VCaP (cell line): Measurements from ENCODE around the gene PLCXD1.

Source experiments
- H3K27ac ChIP-seq: fragments of 450-650 bp; 2 replicates; pipeline ENCODE4 v1.5.1; 2017
- TF ChIP-seq, protein P1 (sequence below): fragments of 450-650 bp; conservative IDR thresholded peaks from 2 replicates; pipeline ENCODE4 v1.5.1; 2017; ENCODE audit warnings: mild to moderate bottlenecking, moderate library complexity

PLCXD1 gene

DNA sequence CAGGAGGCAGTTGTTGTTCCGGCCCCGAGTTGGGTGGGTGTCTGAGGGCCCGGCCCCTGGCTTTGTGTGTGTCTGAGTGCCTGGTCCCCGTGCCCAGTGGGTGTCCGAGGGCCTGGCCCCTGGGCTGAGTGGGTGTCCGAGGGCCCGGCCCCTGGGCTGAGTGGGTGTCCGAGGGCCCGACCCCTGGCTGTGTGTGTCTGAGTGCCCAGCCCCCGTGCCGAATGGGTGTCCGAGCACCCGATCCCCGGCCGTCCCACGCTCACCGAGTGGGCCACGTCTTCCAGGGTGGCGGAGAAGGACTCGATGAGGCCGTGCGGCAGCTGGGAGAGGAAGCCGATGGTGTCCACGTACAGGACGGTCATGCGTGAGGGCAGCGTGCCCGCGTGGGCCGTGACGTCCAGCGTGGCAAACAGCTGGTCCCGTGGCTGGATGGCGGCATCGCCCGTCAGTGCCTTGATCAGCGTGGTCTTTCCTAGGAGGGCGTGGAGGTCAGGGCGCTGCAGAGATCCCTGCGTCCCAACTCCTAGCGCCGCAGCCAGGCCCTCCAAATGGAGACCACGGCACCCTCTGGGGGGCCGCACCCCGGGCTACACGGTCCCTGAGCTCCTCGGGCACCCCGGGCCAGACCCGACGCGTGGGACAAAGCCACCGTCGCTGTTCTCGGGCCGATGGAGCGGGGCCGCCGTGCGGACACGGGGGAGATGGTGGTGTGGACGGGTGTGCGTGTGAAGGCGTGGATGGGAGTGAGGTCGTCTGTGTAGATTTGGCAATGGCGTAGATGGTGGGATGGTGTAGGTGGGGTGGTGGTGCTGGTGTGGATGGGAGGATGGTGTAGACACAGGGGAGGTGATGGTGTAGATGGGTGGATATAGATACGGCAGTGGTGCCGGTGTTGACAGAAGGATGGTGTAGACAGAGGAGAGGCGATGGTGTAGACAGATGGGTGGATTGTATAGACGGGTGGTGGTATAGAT is 30.3 kb downstream of the PLCXD1 start:
- TF ChIP-seq, protein P1, sequence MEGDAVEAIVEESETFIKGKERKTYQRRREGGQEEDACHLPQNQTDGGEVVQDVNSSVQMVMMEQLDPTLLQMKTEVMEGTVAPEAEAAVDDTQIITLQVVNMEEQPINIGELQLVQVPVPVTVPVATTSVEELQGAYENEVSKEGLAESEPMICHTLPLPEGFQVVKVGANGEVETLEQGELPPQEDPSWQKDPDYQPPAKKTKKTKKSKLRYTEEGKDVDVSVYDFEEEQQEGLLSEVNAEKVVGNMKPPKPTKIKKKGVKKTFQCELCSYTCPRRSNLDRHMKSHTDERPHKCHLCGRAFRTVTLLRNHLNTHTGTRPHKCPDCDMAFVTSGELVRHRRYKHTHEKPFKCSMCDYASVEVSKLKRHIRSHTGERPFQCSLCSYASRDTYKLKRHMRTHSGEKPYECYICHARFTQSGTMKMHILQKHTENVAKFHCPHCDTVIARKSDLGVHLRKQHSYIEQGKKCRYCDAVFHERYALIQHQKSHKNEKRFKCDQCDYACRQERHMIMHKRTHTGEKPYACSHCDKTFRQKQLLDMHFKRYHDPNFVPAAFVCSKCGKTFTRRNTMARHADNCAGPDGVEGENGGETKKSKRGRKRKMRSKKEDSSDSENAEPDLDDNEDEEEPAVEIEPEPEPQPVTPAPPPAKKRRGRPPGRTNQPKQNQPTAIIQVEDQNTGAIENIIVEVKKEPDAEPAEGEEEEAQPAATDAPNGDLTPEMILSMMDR: no peak
- H3K27ac ChIP-seq: no peak overlapping the region

DNA sequence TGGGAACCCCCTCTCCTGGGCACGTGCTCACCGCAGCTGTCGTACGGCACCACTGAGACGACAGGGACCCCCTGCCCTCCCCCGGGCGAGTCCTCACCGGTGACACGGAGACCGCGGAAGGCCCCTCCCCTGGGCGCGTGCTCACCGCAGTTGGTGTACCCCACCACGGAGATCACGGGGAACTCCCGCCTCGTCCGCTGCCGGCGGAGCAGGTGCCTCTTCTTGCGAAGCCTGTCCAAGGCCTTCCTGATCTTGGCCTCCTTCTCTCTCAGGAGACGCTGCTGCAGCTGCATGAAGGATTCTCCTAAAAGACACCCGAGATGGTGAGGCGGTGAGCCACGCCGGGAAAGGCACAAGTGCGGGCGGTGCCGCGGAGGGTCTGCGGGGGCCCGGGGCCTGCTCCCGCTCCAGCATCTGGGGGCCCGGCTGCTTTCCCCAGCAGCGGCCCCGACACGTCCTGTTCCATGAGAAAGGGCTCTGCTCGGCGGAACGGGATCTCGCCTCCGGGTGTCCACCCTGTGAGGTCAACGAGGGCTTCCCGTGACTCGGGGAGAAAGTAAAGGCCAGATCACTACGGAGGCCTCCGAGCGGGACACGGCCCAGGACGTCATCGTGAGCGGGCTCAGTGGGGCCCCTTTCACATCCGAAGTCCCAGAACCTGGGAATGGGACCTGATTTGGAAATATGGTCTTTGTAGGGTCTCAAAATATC is 31.6 kb downstream of the PLCXD1 start:
- TF ChIP-seq, protein P1: no peak
- no peak overlapping the region for H3K27ac ChIP-seq

DNA sequence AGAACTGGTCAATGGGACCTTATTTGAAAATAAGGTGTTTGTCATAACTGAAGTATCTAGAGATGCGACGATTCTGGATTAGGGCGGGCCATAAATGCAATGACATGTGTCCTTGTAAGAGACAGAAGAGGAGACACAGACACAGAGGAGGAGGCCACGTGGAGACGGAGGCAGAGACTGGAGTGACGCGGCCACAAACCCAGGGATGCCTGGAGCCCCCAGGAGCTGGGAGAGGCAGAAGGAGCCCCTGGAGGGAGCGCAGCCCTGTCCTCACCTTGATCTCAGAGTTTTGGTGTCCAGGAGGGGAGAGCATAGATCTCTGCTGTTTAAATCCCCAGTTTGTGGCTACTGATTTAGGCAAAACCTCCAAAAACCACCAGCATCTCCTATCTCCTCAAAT is 32.4 kb downstream of the PLCXD1 start:
- no peak overlapping the region for H3K27ac ChIP-seq
- TF ChIP-seq, protein P1: no peak

DNA sequence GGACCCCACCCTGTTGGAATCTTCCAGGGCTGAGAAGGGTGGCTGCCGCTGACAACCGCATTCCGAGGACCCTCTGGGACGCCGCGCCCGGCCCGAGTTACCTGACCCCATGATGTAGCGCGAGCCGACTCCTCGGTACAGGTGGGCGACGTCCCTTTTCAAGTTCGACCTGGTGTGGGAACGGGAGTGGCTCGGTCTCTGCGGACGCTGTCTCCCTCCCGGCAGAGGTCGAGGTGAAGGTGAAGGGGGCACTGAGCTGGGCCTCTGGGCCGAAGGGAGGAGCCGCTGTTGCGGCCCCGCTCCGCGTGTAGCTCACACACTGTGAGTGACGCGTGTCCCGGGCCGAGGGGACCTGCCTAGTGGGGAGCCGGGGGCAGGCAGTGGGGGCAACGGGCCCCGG is 32.9 kb downstream of the PLCXD1 start:
- TF ChIP-seq, protein P1: no peak
- H3K27ac ChIP-seq: no peak overlapping the region

DNA sequence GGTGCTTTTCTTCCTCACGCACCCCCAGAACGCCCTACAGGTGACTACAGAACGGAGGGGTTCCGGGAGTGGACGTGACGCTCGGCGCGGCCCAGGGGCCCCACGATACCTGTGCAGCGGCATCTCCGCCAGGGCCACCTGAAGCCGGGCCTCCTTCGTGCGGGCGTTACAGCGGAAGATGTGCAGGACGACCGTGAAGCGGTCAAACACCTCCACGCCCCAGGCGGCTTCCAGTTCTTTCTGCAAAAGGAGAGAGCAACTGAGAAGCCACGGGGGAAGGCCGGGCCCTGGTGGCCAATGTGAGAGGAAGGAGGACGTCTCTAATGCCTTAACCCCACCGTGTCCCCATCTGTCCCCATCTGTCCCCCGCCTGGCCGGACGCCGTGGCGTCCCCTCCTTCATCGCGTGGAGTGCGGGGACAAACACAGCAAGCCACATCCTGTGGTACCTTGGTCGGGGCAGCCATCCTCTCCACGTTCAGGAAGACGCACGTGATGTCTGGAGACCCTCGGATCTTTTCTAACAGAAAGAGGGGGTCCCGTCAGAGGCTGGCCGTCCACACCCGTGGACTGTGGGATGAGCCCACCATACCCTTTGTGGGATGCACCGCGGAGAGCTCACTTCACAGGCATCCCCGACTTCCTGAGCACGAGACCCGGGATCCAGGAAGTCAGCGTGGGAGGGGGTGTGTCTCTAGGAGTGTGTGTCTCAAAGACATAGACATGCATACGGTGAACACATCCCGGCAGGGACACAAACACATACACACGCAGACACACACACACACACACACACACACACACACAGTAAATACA is 33.8 kb downstream of the PLCXD1 start:
- TF ChIP-seq, protein P1: no peak
- no peak overlapping the region for H3K27ac ChIP-seq

DNA sequence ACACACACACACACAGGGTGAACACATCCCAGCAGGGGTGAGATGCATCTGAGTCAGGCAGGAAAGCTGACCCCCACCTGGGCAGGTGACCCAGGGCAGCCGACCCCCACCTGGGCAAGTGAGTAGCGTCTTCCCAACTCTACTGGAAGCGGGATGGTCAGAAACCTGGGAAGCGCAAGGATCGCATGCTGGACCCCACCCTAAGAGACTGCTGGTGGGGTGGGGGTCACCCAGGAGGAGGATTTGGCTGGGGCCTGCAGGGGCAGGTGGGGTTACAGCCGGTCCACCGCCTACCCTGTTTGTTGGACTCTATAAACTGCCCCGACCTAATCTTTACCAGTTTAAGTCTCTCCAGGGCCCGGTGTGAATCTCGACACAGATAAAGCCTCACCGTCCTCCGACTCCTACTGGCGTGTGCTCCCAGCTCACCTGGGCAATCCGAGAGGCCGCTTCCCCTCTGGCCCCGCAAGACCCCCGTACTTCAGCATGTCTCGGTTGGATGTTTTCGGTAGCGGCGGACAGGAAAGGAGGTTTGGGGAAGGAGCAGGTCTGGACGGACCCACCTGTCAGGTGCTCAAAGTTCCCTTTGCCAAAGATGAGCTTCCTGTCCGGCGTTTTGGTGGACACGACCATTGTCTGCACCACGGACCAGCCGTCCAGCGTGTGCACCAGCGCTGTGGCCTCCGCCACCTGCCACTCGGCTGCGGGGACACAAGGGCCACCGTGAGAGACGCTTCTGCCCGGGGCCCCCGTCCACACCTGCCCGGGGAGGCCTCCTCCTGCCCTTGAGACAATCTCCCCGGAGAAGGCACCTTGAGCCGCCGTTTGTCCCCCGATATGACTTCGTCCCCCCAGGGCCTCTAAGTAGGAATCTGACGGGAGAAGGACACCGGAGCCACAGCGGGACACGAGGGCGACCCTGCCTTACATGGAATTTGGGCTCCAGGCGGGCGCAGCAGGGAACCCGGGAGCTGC is 35.5 kb downstream of the PLCXD1 start:
- TF ChIP-seq, protein P1: no peak
- H3K27ac ChIP-seq: no peak overlapping the region
